ENCODE measurements around the gene COPS9. TPM values are rescaled to one million over a fixed set of nuclear protein-coding genes. Genes with fewer than 3 reads are reported as not detected.

Gene COPS9
- total RNA-seq, 4 donors from 2014 or later, result 65.4 to 243 (median 149) TPM

GRCh38 chr2:240147382-240147781 lies 11.3 kb upstream of the COPS9 start:
- no peak for TF ChIP-seq CTCF (IDR thresholded peaks at IDR 0.05; ENCODE audit: low read depth)

GRCh38 chr2:240146627-240147278 lies 10.6 kb upstream of the COPS9 start:
- TF ChIP-seq CTCF (IDR thresholded peaks at IDR 0.05; ENCODE audit: low read depth), result no peak

- TF ChIP-seq CTCF (IDR thresholded peaks at IDR 0.05; ENCODE audit: low read depth), result no peak
Observed at GRCh38 chr2:240146141-240146561, 10.0 kb upstream of the COPS9 start.

GRCh38 chr2:240145461-240145860 lies 9.4 kb upstream of the COPS9 start:
- no peak for TF ChIP-seq CTCF (IDR thresholded peaks at IDR 0.05; ENCODE audit: low read depth)

- no peak for TF ChIP-seq CTCF (IDR thresholded peaks at IDR 0.05; ENCODE audit: low read depth)
Observed at GRCh38 chr2:240144649-240145261, 8.7 kb upstream of the COPS9 start.

GRCh38 chr2:240143801-240144648 lies 7.9 kb upstream of the COPS9 start:
- no peak for TF ChIP-seq CTCF (IDR thresholded peaks at IDR 0.05; ENCODE audit: low read depth)

- no peak for TF ChIP-seq CTCF (IDR thresholded peaks at IDR 0.05; ENCODE audit: low read depth)
Observed at GRCh38 chr2:240143276-240143675, 7.2 kb upstream of the COPS9 start.

Data from subcutaneous adipose tissue (tissue), 4 donors.